Trophoblast cell (in vitro differentiated cells and primary cell): Measurements from ENCODE around the gene FBXL17.

Source experiments
- DNase-seq, 2 donors: peaks; one replicate each; pipeline ENCODE4 v3.0.0-alpha.2; 2016
- H2AFZ ChIP-seq: 2 replicates; pipeline ENCODE4 v1.6.1; 2013; ENCODE audit warnings: low read length, moderate library complexity, mild to moderate bottlenecking; ENCODE audit not compliant: insufficient read depth, poor library complexity
- H2AK5ac ChIP-seq: 2 replicates; pipeline ENCODE4 v1.6.1; 2013; ENCODE audit warnings: mild to moderate bottlenecking, low read length
- H2BK120ac ChIP-seq: 2 replicates; pipeline ENCODE4 v1.6.1; 2013; ENCODE audit warnings: low read length, mild to moderate bottlenecking, moderate library complexity; ENCODE audit not compliant: insufficient read depth, poor library complexity
- H2BK12ac ChIP-seq: 2 replicates; pipeline ENCODE4 v1.6.1; 2013; ENCODE audit warnings: mild to moderate bottlenecking, low read length, moderate library complexity
- H2BK5ac ChIP-seq: 2 replicates; pipeline ENCODE4 v1.6.1; 2013; ENCODE audit warnings: low read length, low read depth, moderate library complexity, mild to moderate bottlenecking; ENCODE audit not compliant: poor library complexity
- H3K14ac ChIP-seq: 2 replicates; pipeline ENCODE4 v1.6.1; 2013; ENCODE audit warnings: mild to moderate bottlenecking, low read length
- H3K18ac ChIP-seq: 2 replicates; pipeline ENCODE4 v1.6.1; 2013; ENCODE audit warnings: mild to moderate bottlenecking, low read length
- H3K23ac ChIP-seq: 2 replicates; pipeline ENCODE4 v1.6.1; 2013; ENCODE audit warnings: low read length
- H3K27ac ChIP-seq: 2 replicates; pipeline ENCODE4 v1.5.1; 2013; ENCODE audit warnings: low read depth, mild to moderate bottlenecking, inconsistent platforms, low read length, moderate library complexity
- H3K27me3 ChIP-seq: 2 replicates; pipeline ENCODE4 v1.6.1; 2013; ENCODE audit warnings: inconsistent platforms, mild to moderate bottlenecking, low read length, moderate library complexity; ENCODE audit not compliant: insufficient read depth
- H3K36me3 ChIP-seq, 2 experiments: 1 replicate in 1 of 2; 2 replicates in 1 of 2; pipeline ENCODE4 v1.6.1; 2013; ENCODE audit warnings: low read length in 2 of 2, mild to moderate bottlenecking in 2 of 2, moderate library complexity in 1 of 2; ENCODE audit not compliant: insufficient read depth in 2 of 2, control insufficient read depth in 1 of 2
- H3K4ac ChIP-seq: 2 replicates; pipeline ENCODE4 v1.6.1; 2013; ENCODE audit warnings: low read depth, mild to moderate bottlenecking, low read length, moderate library complexity
- H3K4me1 ChIP-seq, 2 experiments: 1 replicate in 1 of 2; 2 replicates in 1 of 2; pipeline ENCODE4 v1.6.1; 2013; ENCODE audit warnings: low read length in 2 of 2, mild to moderate bottlenecking in 2 of 2, moderate library complexity in 1 of 2; ENCODE audit not compliant: insufficient read depth in 2 of 2, control insufficient read depth in 1 of 2
- H3K4me2 ChIP-seq: 2 replicates; pipeline ENCODE4 v1.6.1; 2013; ENCODE audit warnings: inconsistent platforms, mild to moderate bottlenecking, low read length, moderate library complexity
- H3K4me3 ChIP-seq: 2 replicates; pipeline ENCODE4 v1.5.1; 2013; ENCODE audit warnings: mild to moderate bottlenecking, low read depth, low read length, inconsistent platforms
- H3K79me1 ChIP-seq: one replicate; pipeline ENCODE4 v1.6.1; 2013; ENCODE audit warnings: low read length
- H3K79me2 ChIP-seq: 2 replicates; pipeline ENCODE4 v1.6.1; 2013; ENCODE audit warnings: low read length, mild to moderate bottlenecking; ENCODE audit not compliant: control insufficient read depth, insufficient read depth, poor library complexity
- H3K9ac ChIP-seq: 2 replicates; pipeline ENCODE4 v1.6.1; 2013; ENCODE audit warnings: mild to moderate bottlenecking, low read length
- H3K9me3 ChIP-seq: 2 replicates; pipeline ENCODE4 v1.6.1; 2013; ENCODE audit warnings: low read depth, mild to moderate bottlenecking, control low read depth, inconsistent platforms, low read length; ENCODE audit not compliant: insufficient read depth
- H4K12ac ChIP-seq: 2 replicates; pipeline ENCODE4 v1.6.1; 2013; ENCODE audit warnings: low read depth, mild to moderate bottlenecking, low read length, moderate library complexity
- H4K8ac ChIP-seq: 2 replicates; pipeline ENCODE4 v1.6.1; 2013; ENCODE audit warnings: low read depth, mild to moderate bottlenecking, low read length, moderate library complexity
- H4K91ac ChIP-seq: one replicate; pipeline ENCODE4 v1.6.1; 2013; ENCODE audit warnings: low read depth, mild to moderate bottlenecking, low read length, moderate library complexity
- WGBS: extraction: QIAGEN DNeasy Blood & Tissue Kit; methylation state at CpG from one replicate; pipeline ENCODE4 v1.1.7; 2013; ENCODE audit warnings: missing lambda C conversion rate; ENCODE audit not compliant: insufficient read length, insufficient coverage; ENCODE audit errors: extremely low coverage; 5-methylcytosine and 5-hydroxymethylcytosine counted together

FBXL17 gene

DNA sequence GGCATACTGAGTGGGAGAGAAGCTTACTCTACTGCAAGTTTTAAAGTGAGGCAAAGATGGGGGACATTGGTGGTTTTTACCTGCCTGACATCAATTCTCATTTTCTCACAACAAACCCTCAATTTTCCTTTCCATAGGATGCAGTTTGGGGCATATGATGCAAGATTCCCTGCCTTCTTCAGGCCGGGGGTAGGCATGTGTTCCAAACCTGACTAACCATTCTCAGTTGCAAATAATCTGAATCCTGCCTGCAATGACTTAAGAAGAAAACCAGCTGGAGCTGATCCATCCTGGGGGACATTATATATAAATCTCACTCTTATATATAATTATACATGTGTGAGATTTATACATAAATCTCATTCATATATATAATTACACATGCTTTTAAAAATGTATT is 487.5 kb downstream of the FBXL17 start:
- Histone ChIP-seq H3K27me3 (no peaks in the 10 kb centered on the region), H2BK5ac (no peak overlapping the region), H4K91ac (peak overlapping the region; percentile 24), H2AFZ (no peak overlapping the region), H3K4me2 (no peak overlapping the region), H3K4me1 (no peaks in the 10 kb centered on the region), H3K14ac (no peak overlapping the region), H2BK120ac (no peak overlapping the region), H3K9me3 (no peaks in the 10 kb centered on the region), H2AK5ac (no peak overlapping the region), H3K27ac (no peak overlapping the region), H2BK12ac (no peak overlapping the region), H4K12ac (no peak overlapping the region), H3K79me2 (no peaks in the 10 kb centered on the region), H3K79me1 (no peaks in the 10 kb centered on the region), H3K23ac (no peak overlapping the region), H3K18ac (no peak overlapping the region), H3K36me3 (no peaks in the 10 kb centered on the region), H3K9ac (no peak overlapping the region), H3K4me3 (no peak overlapping the region), H3K4ac (no peak overlapping the region), H4K8ac (no peak overlapping the region)
- peak; percentile 7 to 44 for DNase-seq
- no CpG with 5 or more reads among the region's 1 CpG for WGBS

DNA sequence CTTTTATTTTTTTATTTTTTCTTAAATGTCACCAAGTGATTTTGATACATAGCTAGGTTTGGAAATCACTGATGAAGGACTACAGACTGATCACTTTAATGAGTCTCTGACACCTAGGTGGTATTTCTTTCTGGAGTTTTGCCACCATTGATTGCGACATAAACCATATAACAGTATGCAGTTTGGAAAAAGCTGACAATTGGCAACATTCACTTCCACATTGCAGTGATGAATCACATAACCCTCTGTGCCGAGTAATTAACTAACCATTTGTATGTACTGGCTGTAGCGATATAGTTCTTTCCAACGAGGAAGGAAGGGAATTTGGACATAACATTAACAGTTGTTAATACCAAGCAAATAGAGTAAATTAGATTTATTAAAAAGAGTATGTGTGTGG is 488.3 kb downstream of the FBXL17 start:
- no peaks in the 10 kb centered on the region for H3K27me3 ChIP-seq
- no peak overlapping the region for H3K14ac ChIP-seq
- H3K4me3 ChIP-seq = no peak overlapping the region
- H3K27ac ChIP-seq = no peak overlapping the region
- H2AK5ac ChIP-seq = no peak overlapping the region
- H4K91ac ChIP-seq = no peak overlapping the region
- no peaks in the 10 kb centered on the region for H3K9me3 ChIP-seq
- no peak overlapping the region for H4K12ac ChIP-seq
- H3K23ac ChIP-seq = no peak overlapping the region
- H3K18ac ChIP-seq = no peak overlapping the region
- WGBS = no CpG with 5 or more reads among the region's 4 CpGs
- H3K9ac ChIP-seq = no peak overlapping the region
- H3K4ac ChIP-seq = no peak overlapping the region
- no peak overlapping the region for H2BK120ac ChIP-seq
- H3K79me2 ChIP-seq = no peaks in the 10 kb centered on the region
- H3K4me2 ChIP-seq = no peak overlapping the region
- H2AFZ ChIP-seq = no peak overlapping the region
- H3K36me3 ChIP-seq = no peaks in the 10 kb centered on the region
- H3K4me1 ChIP-seq = no peaks in the 10 kb centered on the region
- no peak overlapping the region for H2BK12ac ChIP-seq
- no peak overlapping the region for H2BK5ac ChIP-seq
- no peak overlapping the region for H4K8ac ChIP-seq
- H3K79me1 ChIP-seq = no peaks in the 10 kb centered on the region
- peak; percentile 42 to 85 for DNase-seq

DNA sequence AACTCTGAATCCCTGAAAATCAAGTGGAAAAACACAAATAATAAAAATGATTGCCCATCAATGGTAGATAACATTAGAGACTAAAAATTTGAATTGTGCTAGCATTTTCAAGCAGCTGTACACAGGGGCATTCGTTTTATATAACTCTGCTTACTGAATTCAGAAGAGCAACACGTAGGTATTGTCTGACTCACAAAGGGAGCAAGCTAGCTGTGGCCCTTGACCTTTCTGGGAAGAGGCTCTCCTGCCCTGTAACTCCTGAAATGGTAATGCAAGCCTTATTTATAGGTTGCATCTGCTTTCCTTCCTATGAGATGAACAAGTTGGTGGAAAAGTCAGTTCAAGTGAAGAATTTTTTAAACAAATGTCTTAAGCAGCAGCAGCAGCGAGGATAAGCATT is 492.5 kb downstream of the FBXL17 start:
- H3K79me2 ChIP-seq = no peaks in the 10 kb centered on the region
- H3K14ac ChIP-seq = no peak overlapping the region
- no peak overlapping the region for H3K18ac ChIP-seq
- no peak overlapping the region for H4K12ac ChIP-seq
- H4K8ac ChIP-seq = no peak overlapping the region
- H2AK5ac ChIP-seq = no peak overlapping the region
- H3K4me2 ChIP-seq = no peak overlapping the region
- H3K36me3 ChIP-seq = no peaks in the 10 kb centered on the region
- DNase-seq = peak; percentile 47 to 59
- no peak overlapping the region for H2BK12ac ChIP-seq
- no peak overlapping the region for H3K23ac ChIP-seq
- H3K4me3 ChIP-seq = no peak overlapping the region
- no peak overlapping the region for H3K27ac ChIP-seq
- no peaks in the 10 kb centered on the region for H3K27me3 ChIP-seq
- no peaks in the 10 kb centered on the region for H3K4me1 ChIP-seq
- H3K4ac ChIP-seq = no peak overlapping the region
- H2AFZ ChIP-seq = no peak overlapping the region
- H3K79me1 ChIP-seq = no peaks in the 10 kb centered on the region
- no CpG with 5 or more reads among the region's 3 CpGs for WGBS
- no peak overlapping the region for H2BK120ac ChIP-seq
- no peak overlapping the region for H4K91ac ChIP-seq
- H3K9ac ChIP-seq = no peak overlapping the region
- H2BK5ac ChIP-seq = no peak overlapping the region
- no peaks in the 10 kb centered on the region for H3K9me3 ChIP-seq

DNA sequence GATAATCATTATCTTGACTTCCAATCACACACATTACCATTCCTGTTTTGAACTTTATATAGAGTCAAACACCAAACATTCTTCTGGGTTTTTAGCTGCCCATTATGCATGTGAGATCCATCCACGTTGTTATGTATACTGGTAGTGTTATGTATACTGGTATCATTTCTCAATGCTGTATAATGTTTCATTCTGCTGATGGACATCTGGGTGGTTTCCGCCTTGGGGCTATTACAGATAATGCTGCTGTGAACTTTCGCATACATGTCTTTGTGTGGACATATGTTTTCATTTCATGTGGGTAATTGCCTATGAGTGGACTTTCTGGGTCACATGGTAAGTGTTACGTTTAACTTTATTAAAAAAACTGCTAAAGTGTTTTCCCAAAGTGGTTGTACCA is 493.4 kb downstream of the FBXL17 start:
- Histone ChIP-seq H4K12ac (no peak overlapping the region), H3K4me2 (no peak overlapping the region), H2AK5ac (no peak overlapping the region), H3K4me3 (no peak overlapping the region), H2BK12ac (no peak overlapping the region), H3K9ac (no peak overlapping the region), H3K27ac (no peak overlapping the region), H3K9me3 (no peaks in the 10 kb centered on the region), H3K14ac (no peak overlapping the region), H2AFZ (no peak overlapping the region), H3K4me1 (no peaks in the 10 kb centered on the region), H3K4ac (no peak overlapping the region), H3K27me3 (no peaks in the 10 kb centered on the region), H3K79me1 (no peaks in the 10 kb centered on the region), H3K36me3 (no peaks in the 10 kb centered on the region), H3K79me2 (no peaks in the 10 kb centered on the region), H3K23ac (no peak overlapping the region), H4K91ac (no peak overlapping the region), H4K8ac (no peak overlapping the region), H2BK5ac (no peak overlapping the region), H2BK120ac (no peak overlapping the region), H3K18ac (no peak overlapping the region)
- peak; percentile 93 to 98 for DNase-seq
- WGBS = no CpG with 5 or more reads among the region's 4 CpGs
